BE2C (cell line): ENCODE data around the gene LDB3.

Experiments used
- DNase-seq: peaks from one replicate; pipeline ENCODE4 v3.0.0-alpha.2; 2020
- H3K27me3 ChIP-seq: fragments of 250-450 bp; sonication (Bioruptor Pico); 2 replicates; pipeline ENCODE4 v1.5.1; 2020; ENCODE audit warnings: mild to moderate bottlenecking
- H3K36me3 ChIP-seq: fragments of 250-450 bp; sonication (Bioruptor Pico); 2 replicates; pipeline ENCODE4 v1.5.1; 2020; ENCODE audit warnings: mild to moderate bottlenecking
- H3K4me1 ChIP-seq: fragments of 250-450 bp; sonication (Bioruptor Pico); 2 replicates; pipeline ENCODE4 v1.5.1; 2020
- H3K4me3 ChIP-seq: 2 replicates; pipeline ENCODE4 v1.5.1; 2011; ENCODE audit warnings: low read depth, low read length
- H3K9me3 ChIP-seq: fragments of 250-450 bp; sonication (Bioruptor Pico); 2 replicates; pipeline ENCODE4 v1.5.1; 2020
- CTCF ChIP-seq: IDR thresholded peaks from 2 replicates; pipeline ENCODE4 v1.5.1; 2012; ENCODE audit warnings: mild to moderate bottlenecking, low read depth, low read length

Gene LDB3

GRCh38 chr10:86658751-86659150 is 9.6 kb upstream of the LDB3 start:
- no peak for TF ChIP-seq CTCF
- H3K27me3 ChIP-seq: no peaks in the 10 kb centered on the region
- H3K4me1 ChIP-seq: peaks cover 18% of the 10 kb centered on the region
- no peak overlapping the region for H3K4me3 ChIP-seq
- H3K36me3 ChIP-seq: no peaks in the 10 kb centered on the region
- H3K9me3 ChIP-seq: no peaks in the 10 kb centered on the region
- no peak for DNase-seq

GRCh38 chr10:86659161-86659691 is 9.1 kb upstream of the LDB3 start:
- H3K4me1 ChIP-seq: peaks cover 15% of the 10 kb centered on the region
- peak; percentile 4 for DNase-seq
- no peaks in the 10 kb centered on the region for H3K27me3 ChIP-seq
- no peak for TF ChIP-seq CTCF
- H3K36me3 ChIP-seq: no peaks in the 10 kb centered on the region
- H3K4me3 ChIP-seq: no peak overlapping the region
- H3K9me3 ChIP-seq: no peaks in the 10 kb centered on the region

GRCh38 chr10:86659721-86660453 is 8.4 kb upstream of the LDB3 start:
- H3K27me3 ChIP-seq: no peaks in the 10 kb centered on the region
- no peaks in the 10 kb centered on the region for H3K36me3 ChIP-seq
- peak; percentile 7 for DNase-seq
- peaks cover 17% of the 10 kb centered on the region for H3K4me1 ChIP-seq
- TF ChIP-seq CTCF: no peak
- H3K9me3 ChIP-seq: no peaks in the 10 kb centered on the region
- H3K4me3 ChIP-seq: no peak overlapping the region

GRCh38 chr10:86661161-86662025 is 6.9 kb upstream of the LDB3 start:
- Histone ChIP-seq H3K4me1 (peaks cover 30% of the 10 kb centered on the region), H3K27me3 (no peaks in the 10 kb centered on the region), H3K9me3 (no peaks in the 10 kb centered on the region), H3K4me3 (no peak overlapping the region), H3K36me3 (no peaks in the 10 kb centered on the region)
- no peak for TF ChIP-seq CTCF
- DNase-seq: peak; percentile 79

- Histone ChIP-seq H3K4me1 (peaks cover 35% of the 10 kb centered on the region), H3K36me3 (no peaks in the 10 kb centered on the region), H3K9me3 (no peaks in the 10 kb centered on the region), H3K27me3 (no peaks in the 10 kb centered on the region), H3K4me3 (no peak overlapping the region)
- no peak for TF ChIP-seq CTCF
- no peak for DNase-seq
Observed at GRCh38 chr10:86662186-86663045, 5.9 kb upstream of the LDB3 start.
